Measurements from ENCODE around the gene CPEB1.

DNA sequence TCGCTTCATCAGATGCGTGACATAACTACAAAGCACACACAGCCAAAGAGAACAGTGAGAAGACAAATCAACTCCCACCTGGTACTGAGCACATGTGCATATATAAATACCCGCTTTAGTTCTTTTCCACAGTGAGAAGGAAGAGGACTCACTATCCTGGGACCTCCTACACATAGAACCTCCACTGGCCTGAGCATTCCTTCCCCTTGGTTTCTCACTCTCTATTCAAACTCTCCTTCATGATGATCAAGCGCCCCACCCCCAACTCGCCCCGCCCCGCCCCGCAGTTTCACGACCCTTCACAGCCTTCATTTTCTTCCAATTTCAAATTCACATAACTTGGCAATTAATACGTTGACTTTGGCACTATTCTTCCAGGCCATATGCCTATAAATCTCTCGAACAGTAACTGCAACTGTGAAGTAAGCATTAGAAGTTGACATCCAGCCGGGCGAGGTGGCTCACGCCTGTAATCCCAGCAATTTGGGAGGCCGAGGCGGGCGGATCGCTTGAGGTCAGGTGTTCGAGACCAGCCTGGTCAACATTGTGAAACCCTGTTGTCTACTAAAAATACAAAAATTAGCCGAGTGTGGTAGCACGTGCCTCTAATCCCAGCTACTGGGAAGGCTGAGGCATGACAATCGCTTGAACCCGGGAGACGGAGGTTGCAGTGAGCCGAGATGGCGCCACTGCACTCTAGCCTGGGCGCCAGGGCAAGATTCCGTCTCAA, 108.0 kb downstream of the CPEB1 start:
- TF ChIP-seq, protein P1, sequence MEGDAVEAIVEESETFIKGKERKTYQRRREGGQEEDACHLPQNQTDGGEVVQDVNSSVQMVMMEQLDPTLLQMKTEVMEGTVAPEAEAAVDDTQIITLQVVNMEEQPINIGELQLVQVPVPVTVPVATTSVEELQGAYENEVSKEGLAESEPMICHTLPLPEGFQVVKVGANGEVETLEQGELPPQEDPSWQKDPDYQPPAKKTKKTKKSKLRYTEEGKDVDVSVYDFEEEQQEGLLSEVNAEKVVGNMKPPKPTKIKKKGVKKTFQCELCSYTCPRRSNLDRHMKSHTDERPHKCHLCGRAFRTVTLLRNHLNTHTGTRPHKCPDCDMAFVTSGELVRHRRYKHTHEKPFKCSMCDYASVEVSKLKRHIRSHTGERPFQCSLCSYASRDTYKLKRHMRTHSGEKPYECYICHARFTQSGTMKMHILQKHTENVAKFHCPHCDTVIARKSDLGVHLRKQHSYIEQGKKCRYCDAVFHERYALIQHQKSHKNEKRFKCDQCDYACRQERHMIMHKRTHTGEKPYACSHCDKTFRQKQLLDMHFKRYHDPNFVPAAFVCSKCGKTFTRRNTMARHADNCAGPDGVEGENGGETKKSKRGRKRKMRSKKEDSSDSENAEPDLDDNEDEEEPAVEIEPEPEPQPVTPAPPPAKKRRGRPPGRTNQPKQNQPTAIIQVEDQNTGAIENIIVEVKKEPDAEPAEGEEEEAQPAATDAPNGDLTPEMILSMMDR (IDR thresholded peaks at IDR 0.05), result no peak
- no peak for TF ChIP-seq POLR2A (IDR thresholded peaks at IDR 0.05)

Measured in Peyer's patch (tissue), 4 donors.